ENCODE measurements around the gene NFAT5. TPM values are rescaled to one million over a fixed set of nuclear protein-coding genes. Genes with fewer than 3 reads are reported as not detected.

Gene NFAT5
- total and polyA plus RNA-seq, 12 donors: 1.9 to 79.4 (median 50.7) TPM

- Histone ChIP-seq H3K36me3 (replicated peaks in 1 of 2) (peaks cover 0 to 40% of the 10 kb centered on the region in 2 donors), H3K4me3 (no peak overlapping the region), H3K27me3 (no peaks in the 10 kb centered on the region), H3K27ac (no peak overlapping the region), H3K4me1 (replicated peaks in 1 of 2) (no peaks in the 10 kb centered on the region), H3K9me3 (replicated peaks in 1 of 3) (no peaks in the 10 kb centered on the region)
- peak in 1 of 7 donors; percentile 40 for DNase-seq
- intact Hi-C loops (cut with DNase I): no loop called here
- whole genome bisulfite sequencing, 4 donors: 84 to 92% (median 90%) methylated on average over 6 of the region's 6 CpGs
- no peak for TF ChIP-seq CTCF (IDR thresholded peaks at IDR 0.05)
- TF ChIP-seq POLR2A (IDR thresholded peaks at IDR 0.05): no peak
Measured at GRCh38 chr16:69717066-69717465, 151.3 kb downstream of the NFAT5 start.

GRCh38 chr16:69718111-69718764 is 152.5 kb downstream of the NFAT5 start:
- TF ChIP-seq POLR2A (IDR thresholded peaks at IDR 0.05) (no peak), CTCF (IDR thresholded peaks at IDR 0.05) (no peak)
- Histone ChIP-seq H3K27me3 (no peaks in the 10 kb centered on the region), H3K4me3 (no peak overlapping the region), H3K4me1 (replicated peaks in 1 of 2) (no peaks in the 10 kb centered on the region), H3K9me3 (replicated peaks in 1 of 3) (no peaks in the 10 kb centered on the region), H3K36me3 (replicated peaks in 1 of 2) (peaks cover 0 to 28% of the 10 kb centered on the region in 2 donors), H3K27ac (no peak overlapping the region)
- WGBS, 4 donors: 73 to 80% (median 78%) methylated on average over 10 of the region's 10 CpGs
- intact Hi-C loops (cut with DNase I): no loop called here
- DNase-seq: peak in 1 of 7 donors; percentile 35

- DNase-seq: no peak
- Histone ChIP-seq H3K27me3 (no peaks in the 10 kb centered on the region), H3K36me3 (replicated peaks in 1 of 2) (peaks cover 0 to 14% of the 10 kb centered on the region in 2 donors), H3K4me3 (no peak overlapping the region), H3K27ac (no peak overlapping the region), H3K4me1 (replicated peaks in 1 of 2) (peaks cover 0 to 6% of the 10 kb centered on the region in 2 donors), H3K9me3 (replicated peaks in 1 of 3) (no peaks in the 10 kb centered on the region)
- WGBS, 4 donors: 93 to 95% (median 94%) methylated on average over 8 to 10 of the region's 10 CpGs
- TF ChIP-seq CTCF (IDR thresholded peaks at IDR 0.05): no peak
- no peak for TF ChIP-seq POLR2A (IDR thresholded peaks at IDR 0.05)
- intact Hi-C loops (cut with DNase I): no loop called here
Measured at GRCh38 chr16:69720822-69721430, 155.2 kb downstream of the NFAT5 start.

- Histone ChIP-seq H3K4me3 (no peak overlapping the region), H3K9me3 (replicated peaks in 1 of 3) (no peaks in the 10 kb centered on the region), H3K27me3 (no peaks in the 10 kb centered on the region), H3K36me3 (replicated peaks in 1 of 2) (peaks cover 0 to 14% of the 10 kb centered on the region in 2 donors), H3K4me1 (replicated peaks in 1 of 2) (peaks cover under 1 to 7% of the 10 kb centered on the region in 2 donors), H3K27ac (no peak overlapping the region)
- intact Hi-C loops (cut with DNase I): no loop called here
- 91 to 94% (median 93%) methylated on average over 6 of the region's 6 CpGs for WGBS, 4 donors
- TF ChIP-seq POLR2A (IDR thresholded peaks at IDR 0.05) (no peak), CTCF (IDR thresholded peaks at IDR 0.05) (no peak)
- no peak for DNase-seq
Measured at GRCh38 chr16:69721441-69721957, 155.7 kb downstream of the NFAT5 start.
